Measurements from ENCODE around the gene MRPL20. TPM values are rescaled to one million over a fixed set of nuclear protein-coding genes. Genes with fewer than 3 reads are reported as not detected.

MRPL20 gene
- total and polyA plus RNA-seq, 8 donors, result 69.5 to 145 (median 99.8) TPM

GRCh38 chr1:1438531-1439381 is 31.7 kb upstream of the MRPL20 start:
- Histone ChIP-seq H3K4me1 (peaks cover 35 to 62% of the 10 kb centered on the region in 2 donors), H3K27ac (no peak overlapping the region), H3K27me3 (peaks cover 0 to 52% of the 10 kb centered on the region in 2 donors), H3K4me3 (no peak overlapping the region), H3K36me3 (peaks cover 0 to 4% of the 10 kb centered on the region in 2 donors), H3K9me3 (no peaks in the 10 kb centered on the region)
- ATAC-seq (no peak), DNase-seq (peak in 1 of 4 donors; percentile 75)
- TF ChIP-seq, protein P1, sequence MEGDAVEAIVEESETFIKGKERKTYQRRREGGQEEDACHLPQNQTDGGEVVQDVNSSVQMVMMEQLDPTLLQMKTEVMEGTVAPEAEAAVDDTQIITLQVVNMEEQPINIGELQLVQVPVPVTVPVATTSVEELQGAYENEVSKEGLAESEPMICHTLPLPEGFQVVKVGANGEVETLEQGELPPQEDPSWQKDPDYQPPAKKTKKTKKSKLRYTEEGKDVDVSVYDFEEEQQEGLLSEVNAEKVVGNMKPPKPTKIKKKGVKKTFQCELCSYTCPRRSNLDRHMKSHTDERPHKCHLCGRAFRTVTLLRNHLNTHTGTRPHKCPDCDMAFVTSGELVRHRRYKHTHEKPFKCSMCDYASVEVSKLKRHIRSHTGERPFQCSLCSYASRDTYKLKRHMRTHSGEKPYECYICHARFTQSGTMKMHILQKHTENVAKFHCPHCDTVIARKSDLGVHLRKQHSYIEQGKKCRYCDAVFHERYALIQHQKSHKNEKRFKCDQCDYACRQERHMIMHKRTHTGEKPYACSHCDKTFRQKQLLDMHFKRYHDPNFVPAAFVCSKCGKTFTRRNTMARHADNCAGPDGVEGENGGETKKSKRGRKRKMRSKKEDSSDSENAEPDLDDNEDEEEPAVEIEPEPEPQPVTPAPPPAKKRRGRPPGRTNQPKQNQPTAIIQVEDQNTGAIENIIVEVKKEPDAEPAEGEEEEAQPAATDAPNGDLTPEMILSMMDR (IDR thresholded peaks at IDR 0.05), result no peak
- intact Hi-C loops (cut with DNase I), result no loop called here

DNA sequence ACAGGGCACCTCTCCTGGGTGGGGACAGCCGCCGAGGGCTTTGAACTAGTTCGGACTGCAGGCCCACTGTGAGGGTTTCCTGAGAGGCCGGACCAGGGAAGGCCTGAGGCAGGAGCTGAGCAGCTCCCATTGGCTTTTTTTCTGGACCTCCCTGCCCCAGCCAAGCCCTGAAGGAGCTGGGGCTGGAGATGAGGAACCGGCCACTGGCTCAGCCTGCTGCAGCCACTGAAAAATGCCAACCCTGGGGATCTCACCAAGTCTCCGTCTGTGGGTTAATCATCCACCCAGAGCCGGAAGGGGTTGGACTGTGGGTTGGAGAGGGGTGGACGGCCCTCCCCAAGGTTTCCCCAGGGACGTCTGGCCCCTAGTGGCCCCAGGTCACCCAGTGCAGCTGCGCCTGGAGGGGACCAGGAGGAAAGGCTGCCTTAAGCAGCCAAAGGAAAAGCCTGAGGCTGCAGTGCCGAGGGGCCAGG is 30.8 kb upstream of the MRPL20 start:
- no peaks in the 10 kb centered on the region for H3K9me3 ChIP-seq
- H3K27ac ChIP-seq, result no peak overlapping the region
- peaks cover 0 to 4% of the 10 kb centered on the region in 2 donors for H3K36me3 ChIP-seq
- H3K27me3 ChIP-seq, result peaks cover 0 to 61% of the 10 kb centered on the region in 2 donors
- ATAC-seq (peak; percentile 14), DNase-seq (peak in 2 of 4 donors; percentile 55 to 64)
- intact Hi-C loops (cut with DNase I), result no loop called here
- TF ChIP-seq, protein P1 (IDR thresholded peaks at IDR 0.05), result no peak
- H3K4me1 ChIP-seq, result peaks cover 39 to 70% of the 10 kb centered on the region in 2 donors
- H3K4me3 ChIP-seq, result no peak overlapping the region

- intact Hi-C loops (cut with DNase I), result no loop called here
- Histone ChIP-seq H3K27ac (no peak overlapping the region), H3K9me3 (no peaks in the 10 kb centered on the region), H3K36me3 (peaks cover 0 to 4% of the 10 kb centered on the region in 2 donors), H3K27me3 (peaks cover 0 to 67% of the 10 kb centered on the region in 2 donors), H3K4me3 (peak overlapping the region; percentile 42 to 52), H3K4me1 (peaks cover 39 to 77% of the 10 kb centered on the region in 2 donors)
- TF ChIP-seq, protein P1 (IDR thresholded peaks at IDR 0.05), result no peak
- DNase-seq (peak in 1 of 4 donors; percentile 76), ATAC-seq (no peak)
Measured at GRCh38 chr1:1437033-1437903, 30.2 kb upstream of the MRPL20 start.

GRCh38 chr1:1436630-1437032 is 29.5 kb upstream of the MRPL20 start:
- peak overlapping the region; percentile 42 to 52 for H3K4me3 ChIP-seq
- peaks cover 0 to 4% of the 10 kb centered on the region in 2 donors for H3K36me3 ChIP-seq
- no peak for ATAC-seq
- H3K27ac ChIP-seq, result no peak overlapping the region
- no peak for DNase-seq
- no peaks in the 10 kb centered on the region for H3K9me3 ChIP-seq
- H3K4me1 ChIP-seq, result peaks cover 36 to 78% of the 10 kb centered on the region in 2 donors
- TF ChIP-seq, protein P1 (IDR thresholded peaks at IDR 0.05), result no peak
- intact Hi-C loops (cut with DNase I), result no loop called here
- H3K27me3 ChIP-seq, result peaks cover 0 to 71% of the 10 kb centered on the region in 2 donors

Data from left lung (tissue), 10 donors.